HPDE6-E6E7 (cell line): ENCODE data around the gene ARL6IP4.
"Not testable (repeated sequence)": the region's sequence is repeated elsewhere in the genome, so short reads cannot be mapped to it uniquely, and the experiment has no call there.

Source experiments
- DNase-seq: peaks from one replicate; pipeline ENCODE4 v3.0.0; 2011; ENCODE audit warnings: missing footprints; ENCODE audit errors: extremely low spot score

The ARL6IP4 gene

GRCh38 chr12:122980183-122981035 lies at the start of gene ARL6IP4:
ARL6IP4 (plus strand) TSS chr12:122980681; CDS start chr12:122981140, 459 bp downstream.
- DNase-seq: peak; percentile 60

- no peak for DNase-seq
Observed at GRCh38 chr12:122932207-122932606, 48.3 kb upstream of the ARL6IP4 start.

GRCh38 chr12:122934722-122935121 lies 45.8 kb upstream of the ARL6IP4 start:
- no peak for DNase-seq

- no peak for DNase-seq
Observed at GRCh38 chr12:122935318-122935717, 45.2 kb upstream of the ARL6IP4 start.

- DNase-seq: no peak
Observed at GRCh38 chr12:122937622-122938091, 42.8 kb upstream of the ARL6IP4 start.

- DNase-seq: no peak
Observed at GRCh38 chr12:122939125-122939524, 41.4 kb upstream of the ARL6IP4 start.

- DNase-seq: not testable (repeated sequence)
Observed at GRCh38 chr12:122941351-122941750, 39.1 kb upstream of the ARL6IP4 start.

- DNase-seq: no peak
Observed at GRCh38 chr12:122942637-122943036, 37.8 kb upstream of the ARL6IP4 start.

- no peak for DNase-seq
Observed at GRCh38 chr12:122943196-122943595, 37.3 kb upstream of the ARL6IP4 start.

GRCh38 chr12:122944605-122945592 lies 35.6 kb upstream of the ARL6IP4 start:
- DNase-seq: no peak

- DNase-seq: peak; percentile 97
Observed at GRCh38 chr12:122946690-122947341, 33.7 kb upstream of the ARL6IP4 start.

GRCh38 chr12:122947352-122947792 lies 33.1 kb upstream of the ARL6IP4 start:
- DNase-seq: no peak

- no peak for DNase-seq
Observed at GRCh38 chr12:122948605-122949004, 31.9 kb upstream of the ARL6IP4 start.

GRCh38 chr12:122949405-122949804 lies 31.1 kb upstream of the ARL6IP4 start:
- no peak for DNase-seq

- no peak for DNase-seq
Observed at GRCh38 chr12:122949816-122950675, 30.4 kb upstream of the ARL6IP4 start.

- no peak for DNase-seq
Observed at GRCh38 chr12:122951406-122951805, 29.1 kb upstream of the ARL6IP4 start.

- peak; percentile 77 for DNase-seq
Observed at GRCh38 chr12:122951979-122952892, 28.2 kb upstream of the ARL6IP4 start.

GRCh38 chr12:122955156-122955555 lies 25.3 kb upstream of the ARL6IP4 start:
- DNase-seq: no peak

- no peak for DNase-seq
Observed at GRCh38 chr12:122956035-122956434, 24.4 kb upstream of the ARL6IP4 start.
